ENCODE results near the gene ZNHIT3. TPM values are rescaled to one million over a fixed set of nuclear protein-coding genes. Genes with fewer than 3 reads are reported as not detected.

ZNHIT3 gene
- total and polyA plus RNA-seq, 2 of the 13 experiments (the other 11 are each of a cell fraction or from before 2014, with no cell fraction given): 66.6 to 77.4 TPM

DNA sequence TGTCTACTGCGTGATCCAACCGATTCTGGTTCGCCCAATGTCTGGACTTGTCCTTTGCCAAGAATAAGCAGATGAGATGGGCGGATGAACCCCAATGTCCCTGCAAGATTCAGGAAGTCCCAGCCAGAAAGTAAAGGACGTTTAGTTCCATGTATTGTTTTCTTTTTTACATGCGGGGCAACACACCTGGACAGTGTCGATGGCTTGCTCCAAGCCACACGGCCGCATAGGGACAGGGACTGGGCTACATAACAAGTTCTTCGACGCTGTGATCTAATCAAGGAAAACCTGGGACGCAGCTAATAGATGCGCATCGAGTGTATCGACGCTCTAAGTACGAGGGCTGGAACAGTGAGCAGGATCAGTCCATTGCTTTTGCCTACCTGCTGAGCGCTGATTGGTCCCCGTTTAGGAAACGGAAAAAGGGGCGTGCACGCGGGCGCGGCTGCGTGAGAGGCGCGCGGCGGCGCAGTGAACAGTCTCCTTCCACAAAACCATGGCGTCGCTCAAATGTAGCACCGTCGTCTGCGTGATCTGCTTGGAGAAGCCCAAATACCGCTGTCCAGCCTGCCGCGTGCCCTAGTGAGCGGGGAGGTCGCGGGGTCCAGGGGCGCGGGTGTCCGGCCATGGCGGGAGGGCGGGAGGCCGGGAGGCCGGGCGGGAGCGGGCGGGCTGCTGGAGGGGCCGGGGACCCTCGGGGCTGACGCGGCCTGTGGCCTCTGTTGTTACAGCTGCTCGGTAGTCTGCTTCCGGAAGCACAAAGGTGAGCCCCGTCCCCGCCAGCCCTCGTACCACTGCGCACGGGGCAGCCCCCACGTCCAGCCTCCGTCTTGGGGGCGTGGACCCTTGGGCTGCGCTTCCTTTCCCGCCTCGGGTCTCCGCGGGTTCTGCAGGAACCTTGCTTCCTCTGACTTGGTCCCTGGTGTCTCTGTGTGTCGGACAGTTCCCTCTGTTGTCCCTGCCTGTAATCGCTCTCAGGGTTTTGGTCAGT is at the start of gene ZNHIT3 (continued):
- TF ChIP-seq, protein P1, sequence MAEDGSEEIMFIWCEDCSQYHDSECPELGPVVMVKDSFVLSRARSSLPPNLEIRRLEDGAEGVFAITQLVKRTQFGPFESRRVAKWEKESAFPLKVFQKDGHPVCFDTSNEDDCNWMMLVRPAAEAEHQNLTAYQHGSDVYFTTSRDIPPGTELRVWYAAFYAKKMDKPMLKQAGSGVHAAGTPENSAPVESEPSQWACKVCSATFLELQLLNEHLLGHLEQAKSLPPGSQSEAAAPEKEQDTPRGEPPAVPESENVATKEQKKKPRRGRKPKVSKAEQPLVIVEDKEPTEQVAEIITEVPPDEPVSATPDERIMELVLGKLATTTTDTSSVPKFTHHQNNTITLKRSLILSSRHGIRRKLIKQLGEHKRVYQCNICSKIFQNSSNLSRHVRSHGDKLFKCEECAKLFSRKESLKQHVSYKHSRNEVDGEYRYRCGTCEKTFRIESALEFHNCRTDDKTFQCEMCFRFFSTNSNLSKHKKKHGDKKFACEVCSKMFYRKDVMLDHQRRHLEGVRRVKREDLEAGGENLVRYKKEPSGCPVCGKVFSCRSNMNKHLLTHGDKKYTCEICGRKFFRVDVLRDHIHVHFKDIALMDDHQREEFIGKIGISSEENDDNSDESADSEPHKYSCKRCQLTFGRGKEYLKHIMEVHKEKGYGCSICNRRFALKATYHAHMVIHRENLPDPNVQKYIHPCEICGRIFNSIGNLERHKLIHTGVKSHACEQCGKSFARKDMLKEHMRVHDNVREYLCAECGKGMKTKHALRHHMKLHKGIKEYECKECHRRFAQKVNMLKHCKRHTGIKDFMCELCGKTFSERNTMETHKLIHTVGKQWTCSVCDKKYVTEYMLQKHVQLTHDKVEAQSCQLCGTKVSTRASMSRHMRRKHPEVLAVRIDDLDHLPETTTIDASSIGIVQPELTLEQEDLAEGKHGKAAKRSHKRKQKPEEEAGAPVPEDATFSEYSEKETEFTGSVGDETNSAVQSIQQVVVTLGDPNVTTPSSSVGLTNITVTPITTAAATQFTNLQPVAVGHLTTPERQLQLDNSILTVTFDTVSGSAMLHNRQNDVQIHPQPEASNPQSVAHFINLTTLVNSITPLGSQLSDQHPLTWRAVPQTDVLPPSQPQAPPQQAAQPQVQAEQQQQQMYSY (CRISPR knock-in tag; IDR thresholded peaks at IDR 0.05): no peak
- TF ChIP-seq YEATS2 (CRISPR knock-in tag; IDR thresholded peaks at IDR 0.05; ENCODE audit: borderline replicate concordance) (peak; percentile 87), SOX13 (IDR thresholded peaks at IDR 0.05) (no peak), SOX13 (CRISPR knock-in tag; conservative IDR thresholded peaks at IDR 0.05 in 1 of 2, IDR thresholded peaks at IDR 0.05 in 1 of 2) (peak in 1 of 2 experiments; percentile 35; a peak in 2 of 4 replicates), ZFP36L2 (CRISPR knock-in tag; IDR thresholded peaks at IDR 0.05) (no peak), JDP2 (CRISPR knock-in tag; IDR thresholded peaks at IDR 0.05; ENCODE audit: borderline replicate concordance) (no peak), RBAK (CRISPR knock-in tag; IDR thresholded peaks at IDR 0.05) (no peak), HIVEP1 (CRISPR knock-in tag; IDR thresholded peaks at IDR 0.05) (peak; percentile 27; the same call in 1 of the 2 replicates), AHR (CRISPR knock-in tag; IDR thresholded peaks at IDR 0.05) (no peak), ZNF570 (CRISPR knock-in tag; IDR thresholded peaks at IDR 0.05; ENCODE audit: borderline replicate concordance) (no peak), GABPB1 (CRISPR knock-in tag; IDR thresholded peaks at IDR 0.05) (peak; percentile 90), ZNF253 (CRISPR knock-in tag; IDR thresholded peaks at IDR 0.05; ENCODE audit: borderline replicate concordance) (no peak), YY1 (IDR thresholded peaks at IDR 0.05; ENCODE audit: insufficient read depth, insufficient replicate concordance, low read depth, low read length) (peak; percentile 88), AGO1 (IDR thresholded peaks at IDR 0.05; ENCODE audit: low read depth, low read length, poor library complexity, severe bottlenecking) (no peak), PLRG1 (conservative IDR thresholded peaks at IDR 0.05) (no peak), NR3C1 (CRISPR knock-in tag; IDR thresholded peaks at IDR 0.05) (no peak), KLF11 (CRISPR knock-in tag; IDR thresholded peaks at IDR 0.05) (peak; percentile 88), ZNF724P (CRISPR knock-in tag; IDR thresholded peaks at IDR 0.05; ENCODE audit: borderline replicate concordance) (no peak), TBX2 (CRISPR knock-in tag; IDR thresholded peaks at IDR 0.05; ENCODE audit: borderline replicate concordance) (no peak), ZNF569 (CRISPR knock-in tag; IDR thresholded peaks at IDR 0.05; ENCODE audit: borderline replicate concordance) (no peak), ZNF143 (CRISPR knock-in tag; IDR thresholded peaks at IDR 0.05) (no peak; the same call in 1 of the 2 replicates), ZNF292 (CRISPR knock-in tag; IDR thresholded peaks at IDR 0.05; ENCODE audit: borderline replicate concordance, low read depth) (peak; percentile 47; the same call in 1 of the 2 replicates)
- TF ChIP-seq, protein P2, sequence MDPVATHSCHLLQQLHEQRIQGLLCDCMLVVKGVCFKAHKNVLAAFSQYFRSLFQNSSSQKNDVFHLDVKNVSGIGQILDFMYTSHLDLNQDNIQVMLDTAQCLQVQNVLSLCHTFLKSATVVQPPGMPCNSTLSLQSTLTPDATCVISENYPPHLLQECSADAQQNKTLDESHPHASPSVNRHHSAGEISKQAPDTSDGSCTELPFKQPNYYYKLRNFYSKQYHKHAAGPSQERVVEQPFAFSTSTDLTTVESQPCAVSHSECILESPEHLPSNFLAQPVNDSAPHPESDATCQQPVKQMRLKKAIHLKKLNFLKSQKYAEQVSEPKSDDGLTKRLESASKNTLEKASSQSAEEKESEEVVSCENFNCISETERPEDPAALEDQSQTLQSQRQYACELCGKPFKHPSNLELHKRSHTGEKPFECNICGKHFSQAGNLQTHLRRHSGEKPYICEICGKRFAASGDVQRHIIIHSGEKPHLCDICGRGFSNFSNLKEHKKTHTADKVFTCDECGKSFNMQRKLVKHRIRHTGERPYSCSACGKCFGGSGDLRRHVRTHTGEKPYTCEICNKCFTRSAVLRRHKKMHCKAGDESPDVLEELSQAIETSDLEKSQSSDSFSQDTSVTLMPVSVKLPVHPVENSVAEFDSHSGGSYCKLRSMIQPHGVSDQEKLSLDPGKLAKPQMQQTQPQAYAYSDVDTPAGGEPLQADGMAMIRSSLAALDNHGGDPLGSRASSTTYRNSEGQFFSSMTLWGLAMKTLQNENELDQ (CRISPR knock-in tag; IDR thresholded peaks at IDR 0.05; ENCODE audit: borderline replicate concordance): no peak
- TF ChIP-seq, protein P3, sequence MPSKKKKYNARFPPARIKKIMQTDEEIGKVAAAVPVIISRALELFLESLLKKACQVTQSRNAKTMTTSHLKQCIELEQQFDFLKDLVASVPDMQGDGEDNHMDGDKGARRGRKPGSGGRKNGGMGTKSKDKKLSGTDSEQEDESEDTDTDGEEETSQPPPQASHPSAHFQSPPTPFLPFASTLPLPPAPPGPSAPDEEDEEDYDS (CRISPR knock-in tag; IDR thresholded peaks at IDR 0.05): peak; percentile 90
